Endodermal cell (in vitro differentiated cells): ENCODE measurements around the gene AKAP6. TPM values are rescaled to one million over a fixed set of nuclear protein-coding genes. Genes with fewer than 3 reads are reported as not detected.

Experiments used
- DNase-seq: peaks from one replicate; pipeline ENCODE4 v3.0.0-alpha.2; 2017
- H3K27ac ChIP-seq: 2 replicates; pipeline ENCODE4 v1.5.1; 2013; ENCODE audit warnings: mild to moderate bottlenecking, low read depth, low read length, moderate library complexity
- H3K27me3 ChIP-seq: 2 replicates; pipeline ENCODE4 v1.6.1; 2013; ENCODE audit warnings: mild to moderate bottlenecking, low read length, moderate library complexity; ENCODE audit not compliant: insufficient read depth, control insufficient read depth, poor library complexity, severe bottlenecking
- H3K36me3 ChIP-seq: 2 replicates; pipeline ENCODE4 v1.7.0; 2013; ENCODE audit warnings: mild to moderate bottlenecking, low read length, moderate library complexity; ENCODE audit not compliant: control insufficient read depth, insufficient read depth
- H3K4me1 ChIP-seq: one replicate; pipeline ENCODE4 v1.7.0; 2013; ENCODE audit warnings: low read length; ENCODE audit not compliant: control insufficient read depth, insufficient read depth
- H3K4me3 ChIP-seq: 2 replicates; pipeline ENCODE4 v1.5.1; 2013; ENCODE audit warnings: mild to moderate bottlenecking, low read length, moderate library complexity
- H3K9ac ChIP-seq: 2 replicates; pipeline ENCODE4 v1.6.1; 2013; ENCODE audit warnings: mild to moderate bottlenecking, low read length, moderate library complexity; ENCODE audit not compliant: poor library complexity, severe bottlenecking; ENCODE audit errors: extremely low read depth
- H3K9me3 ChIP-seq: 2 replicates; pipeline ENCODE4 v1.6.1; 2013; ENCODE audit warnings: mild to moderate bottlenecking, low read length, moderate library complexity; ENCODE audit not compliant: control insufficient read depth
- H3K27ac Mint-ChIP-seq: 2 replicates; pipeline ENCODE4 v1.8.0; 2020; ENCODE audit warnings: mixed read lengths
- H3K27me3 Mint-ChIP-seq: 2 replicates; pipeline ENCODE4 v1.8.0; 2021; ENCODE audit warnings: mild to moderate bottlenecking, mixed read lengths; ENCODE audit not compliant: insufficient read depth
- H3K36me3 Mint-ChIP-seq: 2 replicates; pipeline ENCODE4 v1.8.0; 2020; ENCODE audit warnings: low read depth, mixed read lengths
- H3K4me1 Mint-ChIP-seq: 2 replicates; pipeline ENCODE4 v1.8.0; 2020; ENCODE audit warnings: mixed read lengths
- H3K4me3 Mint-ChIP-seq: 2 replicates; pipeline ENCODE4 v1.8.0; 2020; ENCODE audit warnings: mild to moderate bottlenecking, moderate library complexity, mixed read lengths
- H3K9me3 Mint-ChIP-seq: 2 replicates; pipeline ENCODE4 v1.8.0; 2020; ENCODE audit warnings: mild to moderate bottlenecking, mixed read lengths
- WGBS, 2 experiments: methylation state at CpG; one replicate each; pipeline versions ENCODE4 v1.1.5 to v1.1.7; 2013; ENCODE audit warnings: missing lambda C conversion rate in 2 of 2, mixed read lengths in 1 of 2; ENCODE audit not compliant: insufficient coverage in 1 of 2, insufficient read length in 1 of 2; 5-methylcytosine and 5-hydroxymethylcytosine counted together
- total RNA-seq, 2 donors: library from RNA; stranded (reverse); fragmentation: NEBNext Ultra II Directional in 1 of 2; extraction: Animal tissue kit (Norgen Biotek cat#: 25700) in 1 of 2; gene quantifications; 2 replicates in 1 of 2; 3 replicates in 1 of 2; pipeline ENCODE4 v1.2.1, GENCODE V29; 2021
- TF ChIP-seq, protein P1 (sequence below): fragments of 200-600 bp; sonication (generic); conservative IDR thresholded peaks from 2 replicates; pipeline ENCODE4 v1.5.0; 2021; ENCODE audit warnings: antibody characterized with exemption, mild to moderate bottlenecking

AKAP6 gene
- total RNA-seq, 2 donors from 2014 or later, result 4.3 to 5.0 TPM

DNA sequence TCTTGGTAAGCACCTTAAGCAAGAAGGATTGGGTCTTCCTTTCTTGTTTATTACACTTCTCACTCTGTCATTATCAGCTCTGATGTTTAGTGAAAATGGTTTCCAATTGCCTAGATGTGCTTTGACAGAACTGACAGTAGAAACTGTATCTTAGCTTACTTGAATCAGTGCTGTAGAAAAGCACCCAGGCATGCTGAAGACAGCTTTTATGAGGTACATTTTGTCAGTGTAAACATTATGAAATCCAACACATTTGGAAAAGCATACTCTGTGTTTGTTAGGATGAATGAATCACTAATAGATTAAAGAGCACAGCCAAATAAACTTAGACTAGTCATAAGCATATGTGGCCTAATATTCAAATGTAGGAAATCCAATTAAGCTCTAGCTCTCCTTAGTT is 319.3 kb downstream of the AKAP6 start:
- no peaks in the 10 kb centered on the region for H3K36me3 ChIP-seq
- TF ChIP-seq, protein P1, sequence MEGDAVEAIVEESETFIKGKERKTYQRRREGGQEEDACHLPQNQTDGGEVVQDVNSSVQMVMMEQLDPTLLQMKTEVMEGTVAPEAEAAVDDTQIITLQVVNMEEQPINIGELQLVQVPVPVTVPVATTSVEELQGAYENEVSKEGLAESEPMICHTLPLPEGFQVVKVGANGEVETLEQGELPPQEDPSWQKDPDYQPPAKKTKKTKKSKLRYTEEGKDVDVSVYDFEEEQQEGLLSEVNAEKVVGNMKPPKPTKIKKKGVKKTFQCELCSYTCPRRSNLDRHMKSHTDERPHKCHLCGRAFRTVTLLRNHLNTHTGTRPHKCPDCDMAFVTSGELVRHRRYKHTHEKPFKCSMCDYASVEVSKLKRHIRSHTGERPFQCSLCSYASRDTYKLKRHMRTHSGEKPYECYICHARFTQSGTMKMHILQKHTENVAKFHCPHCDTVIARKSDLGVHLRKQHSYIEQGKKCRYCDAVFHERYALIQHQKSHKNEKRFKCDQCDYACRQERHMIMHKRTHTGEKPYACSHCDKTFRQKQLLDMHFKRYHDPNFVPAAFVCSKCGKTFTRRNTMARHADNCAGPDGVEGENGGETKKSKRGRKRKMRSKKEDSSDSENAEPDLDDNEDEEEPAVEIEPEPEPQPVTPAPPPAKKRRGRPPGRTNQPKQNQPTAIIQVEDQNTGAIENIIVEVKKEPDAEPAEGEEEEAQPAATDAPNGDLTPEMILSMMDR, result no peak
- no peak overlapping the region for H3K27ac ChIP-seq
- no peak overlapping the region for H3K9ac ChIP-seq
- Mint-ChIP-seq H3K4me3 (no peak overlapping the region), H3K27me3 (no peaks in the 10 kb centered on the region), H3K9me3 (no peaks in the 10 kb centered on the region), H3K4me1 (no peaks in the 10 kb centered on the region), H3K36me3 (no peaks in the 10 kb centered on the region), H3K27ac (no peak overlapping the region)
- no peak for DNase-seq
- H3K27me3 ChIP-seq, result no peaks in the 10 kb centered on the region
- H3K4me3 ChIP-seq, result no peak overlapping the region
- H3K4me1 ChIP-seq, result no peaks in the 10 kb centered on the region
- H3K9me3 ChIP-seq, result no peaks in the 10 kb centered on the region

DNA sequence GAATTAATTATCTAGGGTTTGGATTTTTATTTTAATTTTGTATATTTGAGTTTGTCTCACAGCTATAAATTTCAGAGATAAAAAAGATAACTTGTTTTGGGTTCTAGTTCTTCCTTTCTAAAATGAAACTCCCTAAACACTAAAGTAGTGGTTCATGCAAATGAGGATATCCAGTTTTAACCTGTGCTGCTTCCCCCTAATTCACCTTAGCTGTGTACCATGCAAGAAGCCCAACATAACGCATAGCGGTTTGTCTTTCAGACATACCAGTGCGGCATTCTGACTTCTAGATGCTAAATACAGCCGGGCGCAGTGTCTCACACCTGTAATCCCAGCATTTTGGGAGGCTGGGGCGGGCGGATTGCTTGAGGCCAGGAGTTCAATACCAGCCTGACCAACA is 320.9 kb downstream of the AKAP6 start:
- Histone ChIP-seq H3K9ac (no peak overlapping the region), H3K9me3 (no peaks in the 10 kb centered on the region), H3K27ac (no peak overlapping the region), H3K36me3 (no peaks in the 10 kb centered on the region), H3K4me1 (no peaks in the 10 kb centered on the region), H3K27me3 (no peaks in the 10 kb centered on the region), H3K4me3 (no peak overlapping the region)
- Mint-ChIP-seq H3K9me3 (no peaks in the 10 kb centered on the region), H3K36me3 (no peaks in the 10 kb centered on the region), H3K4me1 (no peaks in the 10 kb centered on the region), H3K27me3 (no peaks in the 10 kb centered on the region), H3K4me3 (no peak overlapping the region), H3K27ac (no peak overlapping the region)
- TF ChIP-seq, protein P1, result no peak
- WGBS, 2 experiments, result 91 to 94% methylated on average over 7 of the region's 7 CpGs
- no peak for DNase-seq

DNA sequence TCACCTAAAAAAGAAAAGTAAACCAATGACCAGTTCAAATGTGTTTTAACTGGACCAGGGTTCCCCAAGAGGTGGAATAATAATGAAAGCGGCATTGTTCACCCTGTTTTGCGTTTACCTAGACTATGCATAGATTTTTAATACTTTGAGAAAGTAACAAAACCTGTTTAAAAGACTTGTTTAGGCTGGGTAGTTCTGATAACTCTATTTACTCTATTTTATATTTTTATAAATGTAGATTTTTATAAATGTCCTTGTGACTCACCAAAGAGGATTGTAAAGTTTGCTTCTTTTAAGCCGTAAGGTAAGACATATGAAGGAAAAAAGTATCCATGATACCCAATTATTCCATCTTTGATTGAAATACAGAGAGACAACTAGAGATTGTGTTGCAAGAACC is 321.6 kb downstream of the AKAP6 start:
- TF ChIP-seq, protein P1, result no peak
- no peak overlapping the region for H3K4me3 ChIP-seq
- 100% methylated on average over 3 of the region's 3 CpGs; no CpG with 5 or more reads in 1 of the 2 experiments for WGBS, 2 experiments

More for the DNA sequence above, 321.6 kb downstream of the AKAP6 start:
- Mint-ChIP-seq H3K27me3 (no peaks in the 10 kb centered on the region), H3K9me3 (no peaks in the 10 kb centered on the region), H3K4me1 (no peaks in the 10 kb centered on the region), H3K27ac (no peak overlapping the region), H3K36me3 (no peaks in the 10 kb centered on the region), H3K4me3 (no peak overlapping the region)
- no peaks in the 10 kb centered on the region for H3K9me3 ChIP-seq
- H3K9ac ChIP-seq, result no peak overlapping the region
- H3K36me3 ChIP-seq, result no peaks in the 10 kb centered on the region
- no peak overlapping the region for H3K27ac ChIP-seq
- no peak for DNase-seq
- H3K27me3 ChIP-seq, result no peaks in the 10 kb centered on the region
- no peaks in the 10 kb centered on the region for H3K4me1 ChIP-seq
